Measurements from ENCODE around the gene URI1.

URI1 gene

GRCh38 chr19:29923653-29924052 is 18.4 kb upstream of the URI1 start (continued):
- TF ChIP-seq PRDM2 (tag by site-specific recombination; IDR thresholded peaks at IDR 0.05; ENCODE audit: borderline replicate concordance): no peak

GRCh38 chr19:29926031-29926430 is 16.0 kb upstream of the URI1 start:
- no peaks in the 10 kb centered on the region for H3K36me3 ChIP-seq (ENCODE audit: control insufficient read depth in 2 of 2, insufficient read depth in 1 of 2, low read length in 2 of 2)
- no peak overlapping the region for H3K27ac ChIP-seq (ENCODE audit: extremely low read depth, low read depth, low read length)
- H3K4me1 ChIP-seq (ENCODE audit: control insufficient read depth, insufficient read depth, low read length): no peaks in the 10 kb centered on the region
- no peak overlapping the region for H3K4me3 ChIP-seq (ENCODE audit: low read depth, low read length)
- ChIA-PET POLR2A (interaction anchor here (1.1 to 1.6 kb wide), 2 partner anchors 15 to 320 kb away, joined by 4 to 10 read pairs; partner anchors contain the start of genes POP4 and URI1), CTCF (interaction anchor here (0.7 kb wide), 1 partner anchor 9 kb away, joined by 3 read pairs; no protein-coding TSS in a partner anchor)
- TF ChIP-seq GFI1B (tag by site-specific recombination; IDR thresholded peaks at IDR 0.05) (no peak), ZNF366 (tag by site-specific recombination; conservative IDR thresholded peaks at IDR 0.05) (peak; percentile 96), ZNF76 (tag by site-specific recombination; IDR thresholded peaks at IDR 0.05; ENCODE audit: borderline replicate concordance, low read depth) (0 out of 2 replicates have a peak, but pooled peaks have one; percentile 18), KLF10 (tag by site-specific recombination; IDR thresholded peaks at IDR 0.05) (no peak), ZFP41 (tag by site-specific recombination; IDR thresholded peaks at IDR 0.05; ENCODE audit: borderline replicate concordance) (no peak), KLF16 (tag by site-specific recombination; IDR thresholded peaks at IDR 0.05) (no peak), ZNF670 (tag by site-specific recombination; IDR thresholded peaks at IDR 0.05; ENCODE audit: low read depth) (no peak)
- H3K9me3 ChIP-seq (ENCODE audit: control insufficient read depth, insufficient read depth, low read depth, low read length): no peaks in the 10 kb centered on the region

GRCh38 chr19:29926801-29927200 is 15.2 kb upstream of the URI1 start:
- H3K36me3 ChIP-seq (ENCODE audit: control insufficient read depth in 2 of 2, insufficient read depth in 1 of 2, low read length in 2 of 2): no peaks in the 10 kb centered on the region
- POLR2A ChIA-PET: interaction anchor here (0.6 to 1.6 kb wide), 3 partner anchors 14 to 470 kb away, joined by 3 to 10 read pairs (median 4); partner anchors contain the start of genes POP4 and URI1
- H3K9me3 ChIP-seq (ENCODE audit: control insufficient read depth, insufficient read depth, low read depth, low read length): no peaks in the 10 kb centered on the region
- no peak overlapping the region for H3K27ac ChIP-seq (ENCODE audit: extremely low read depth, low read depth, low read length)
- CTCF ChIA-PET: interaction anchor here (0.6 to 0.7 kb wide), 4 partner anchors 9 to 68 kb away, joined by 3 to 4 read pairs (median 3); no protein-coding TSS in a partner anchor
- no peak overlapping the region for H3K4me3 ChIP-seq (ENCODE audit: low read depth, low read length)
- no peaks in the 10 kb centered on the region for H3K4me1 ChIP-seq (ENCODE audit: control insufficient read depth, insufficient read depth, low read length)
- TF ChIP-seq ZNF341 (tag by site-specific recombination; IDR thresholded peaks at IDR 0.05; ENCODE audit: low read depth): no peak
- no peak for TF ChIP-seq ZNF221 (tag by site-specific recombination; IDR thresholded peaks at IDR 0.05; ENCODE audit: borderline replicate concordance)
- no peak for TF ChIP-seq ZNF521 (tag by site-specific recombination; IDR thresholded peaks at IDR 0.05)
- TF ChIP-seq ZNF701 (tag by site-specific recombination; IDR thresholded peaks at IDR 0.05): no peak
- TF ChIP-seq ZNF202 (tag by site-specific recombination; IDR thresholded peaks at IDR 0.05; ENCODE audit: borderline replicate concordance): no peak
- no peak for TF ChIP-seq ZNF121 (tag by site-specific recombination; IDR thresholded peaks at IDR 0.05)
- no peak for TF ChIP-seq RBAK (tag by site-specific recombination; IDR thresholded peaks at IDR 0.05)
- TF ChIP-seq ZNF362 (tag by site-specific recombination; IDR thresholded peaks at IDR 0.05): no peak
- no peak for TF ChIP-seq ZNF530 (tag by site-specific recombination; IDR thresholded peaks at IDR 0.05; ENCODE audit: low read depth)
- no peak for TF ChIP-seq ZNF600 (tag by site-specific recombination; IDR thresholded peaks at IDR 0.05)
- no peak for TF ChIP-seq TSHZ1 (tag by site-specific recombination; IDR thresholded peaks at IDR 0.05; ENCODE audit: borderline replicate concordance)
- TF ChIP-seq, protein P1, sequence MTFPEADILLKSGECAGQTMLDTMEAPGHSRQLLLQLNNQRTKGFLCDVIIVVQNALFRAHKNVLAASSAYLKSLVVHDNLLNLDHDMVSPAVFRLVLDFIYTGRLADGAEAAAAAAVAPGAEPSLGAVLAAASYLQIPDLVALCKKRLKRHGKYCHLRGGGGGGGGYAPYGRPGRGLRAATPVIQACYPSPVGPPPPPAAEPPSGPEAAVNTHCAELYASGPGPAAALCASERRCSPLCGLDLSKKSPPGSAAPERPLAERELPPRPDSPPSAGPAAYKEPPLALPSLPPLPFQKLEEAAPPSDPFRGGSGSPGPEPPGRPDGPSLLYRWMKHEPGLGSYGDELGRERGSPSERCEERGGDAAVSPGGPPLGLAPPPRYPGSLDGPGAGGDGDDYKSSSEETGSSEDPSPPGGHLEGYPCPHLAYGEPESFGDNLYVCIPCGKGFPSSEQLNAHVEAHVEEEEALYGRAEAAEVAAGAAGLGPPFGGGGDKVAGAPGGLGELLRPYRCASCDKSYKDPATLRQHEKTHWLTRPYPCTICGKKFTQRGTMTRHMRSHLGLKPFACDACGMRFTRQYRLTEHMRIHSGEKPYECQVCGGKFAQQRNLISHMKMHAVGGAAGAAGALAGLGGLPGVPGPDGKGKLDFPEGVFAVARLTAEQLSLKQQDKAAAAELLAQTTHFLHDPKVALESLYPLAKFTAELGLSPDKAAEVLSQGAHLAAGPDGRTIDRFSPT (tag by site-specific recombination; IDR thresholded peaks at IDR 0.05): no peak

Measured in HEK293 (cell line).